DMS53 (cell line): Measurements from ENCODE around the gene SCN1A.
"Not testable (repeated sequence)": the region's sequence is repeated elsewhere in the genome, so short reads cannot be mapped to it uniquely, and the experiment has no call there.

Experiments used
- DNase-seq: peaks from one replicate; lab custom pipeline; 2025; lab: John Stamatoyannopoulos, UW

Gene SCN1A

DNA sequence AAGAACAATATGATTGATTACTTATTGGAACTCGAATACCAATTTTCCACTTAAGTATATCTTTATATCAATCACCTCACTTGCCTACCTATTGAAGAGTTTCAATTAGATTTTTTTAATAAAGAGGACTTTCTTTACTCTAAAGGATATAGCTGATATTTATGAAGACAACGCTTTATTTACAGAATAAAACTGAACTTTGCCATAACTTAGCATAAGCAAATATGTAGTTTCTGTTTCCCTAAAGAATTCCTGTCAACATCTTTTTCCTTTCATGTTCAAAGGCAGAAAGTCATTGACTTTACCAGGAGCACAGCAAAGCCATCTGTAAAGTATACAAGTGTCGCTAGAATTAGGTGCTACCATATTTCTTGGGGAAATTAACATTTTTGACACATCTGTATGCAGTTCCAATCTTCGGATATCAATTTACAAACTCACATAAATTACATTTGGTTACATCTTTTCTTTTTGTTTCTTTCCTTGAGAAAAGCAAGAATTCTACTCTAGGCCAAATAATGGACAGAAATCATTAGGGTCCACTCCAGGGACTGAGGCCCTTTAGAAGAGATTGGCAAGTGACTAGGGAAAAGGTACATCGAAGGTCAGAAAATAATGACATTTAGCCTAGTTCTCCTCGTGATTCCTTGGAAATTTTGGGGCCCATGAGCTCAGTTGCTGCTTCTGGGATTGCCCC lies 7.5 kb upstream of the SCN1A start:
- DNase-seq, result no peak

DNA sequence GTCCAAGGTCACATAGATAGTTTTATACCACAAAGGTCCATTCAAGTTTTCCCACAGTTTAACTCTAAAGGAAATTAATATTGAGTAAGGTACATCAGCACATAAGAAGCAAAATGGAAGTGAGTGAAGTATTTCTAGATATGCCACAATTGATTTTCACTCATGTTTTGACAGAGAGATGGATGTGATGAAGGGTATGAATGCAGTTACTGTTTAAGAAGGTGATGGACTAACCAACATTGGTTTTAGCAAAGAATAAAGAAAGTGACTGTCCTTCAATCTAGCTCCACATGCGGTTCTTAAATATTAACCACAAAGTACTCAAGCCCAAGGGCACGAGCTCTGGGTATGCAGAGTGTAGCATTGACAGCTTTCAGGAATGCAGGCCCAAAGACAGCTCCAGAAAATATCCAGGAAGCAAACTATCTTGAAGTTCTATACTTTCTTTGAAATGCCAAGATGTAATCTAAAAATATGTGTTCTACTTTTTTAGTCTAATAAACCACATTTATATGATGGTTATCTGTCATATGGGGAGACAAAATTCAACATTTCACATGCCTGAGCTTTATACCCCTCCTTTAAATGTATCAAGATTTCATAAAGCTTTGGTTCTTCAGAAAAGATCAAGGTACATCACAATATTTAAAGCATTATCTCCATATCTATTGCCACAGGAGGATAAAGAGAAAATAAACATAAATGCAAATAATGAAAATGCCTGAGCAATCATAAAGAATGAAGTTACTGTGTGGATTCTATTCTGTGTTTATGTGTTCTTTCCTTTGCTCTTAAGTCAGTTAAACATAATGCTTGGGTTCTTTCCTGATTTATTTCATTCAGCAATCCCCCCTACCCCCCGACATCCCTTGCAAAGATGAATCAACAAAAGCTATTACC lies 6.7 kb upstream of the SCN1A start:
- peak; percentile 12 for DNase-seq

DNA sequence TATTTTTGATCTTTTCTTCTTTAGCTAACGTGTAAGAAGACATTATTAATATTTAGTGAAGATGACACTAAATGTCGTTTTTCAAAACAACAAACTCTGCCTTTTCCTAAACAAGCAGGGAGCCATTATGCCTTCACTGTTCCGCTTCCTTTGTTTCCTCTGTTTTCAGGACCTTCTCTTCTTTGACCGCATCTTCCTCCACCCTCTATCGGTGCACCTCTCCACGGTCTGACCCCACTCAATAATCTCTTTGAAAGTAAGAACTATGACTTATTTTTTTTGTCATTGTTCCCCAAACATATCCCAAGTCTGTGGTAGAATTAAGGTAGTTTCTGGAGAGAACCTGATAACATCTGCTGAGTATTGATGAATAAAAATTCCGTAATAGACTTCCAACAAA lies 5.8 kb upstream of the SCN1A start:
- no peak for DNase-seq

DNA sequence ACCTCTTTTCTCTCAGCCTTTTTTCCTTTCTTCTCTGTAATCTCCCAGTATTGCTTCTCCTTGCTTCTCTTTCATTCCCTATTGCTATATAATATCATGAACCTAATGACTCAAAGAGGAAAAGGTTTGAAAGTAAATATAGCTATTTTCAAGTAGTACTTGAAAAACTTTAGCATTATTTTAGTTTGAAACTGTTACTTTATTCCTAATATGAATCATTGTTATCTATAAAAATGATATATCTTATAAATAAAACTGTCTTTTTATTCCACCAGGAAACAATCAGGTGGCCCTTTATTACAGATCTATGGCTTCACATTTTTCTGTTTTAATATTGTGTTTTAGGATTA lies 311 bp upstream of the SCN1A start:
- no peak for DNase-seq

DNA sequence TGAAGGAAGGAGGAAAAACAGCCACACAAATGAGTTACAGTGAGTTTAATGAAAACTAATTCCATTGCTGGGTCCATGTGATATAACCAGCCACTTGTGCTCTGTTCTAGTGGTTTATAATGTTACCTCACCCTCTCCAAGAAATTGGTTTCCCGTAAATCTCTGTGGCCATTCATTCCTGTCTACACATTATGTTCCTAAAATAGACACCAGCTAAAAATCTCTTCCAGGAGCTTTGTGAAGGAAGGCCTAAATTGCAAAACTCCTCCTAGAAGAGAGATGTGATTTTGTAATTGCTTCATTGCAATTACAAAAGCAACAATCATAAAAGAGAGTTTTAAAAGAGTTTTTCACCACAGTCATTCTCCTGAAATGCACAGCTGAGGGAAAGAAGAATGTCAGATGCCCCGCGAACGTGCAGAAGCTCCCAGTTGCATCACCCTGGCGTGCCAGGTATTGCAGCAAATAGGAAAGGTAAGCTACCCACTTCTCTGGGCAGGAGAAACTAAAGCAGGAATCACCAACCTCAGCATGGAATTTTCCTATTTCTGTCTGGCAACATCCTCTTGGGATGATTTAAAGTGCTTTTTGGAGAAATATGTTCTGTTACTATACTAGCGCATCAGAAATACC lies 1.7 kb downstream of the SCN1A start:
- no peak for DNase-seq

DNA sequence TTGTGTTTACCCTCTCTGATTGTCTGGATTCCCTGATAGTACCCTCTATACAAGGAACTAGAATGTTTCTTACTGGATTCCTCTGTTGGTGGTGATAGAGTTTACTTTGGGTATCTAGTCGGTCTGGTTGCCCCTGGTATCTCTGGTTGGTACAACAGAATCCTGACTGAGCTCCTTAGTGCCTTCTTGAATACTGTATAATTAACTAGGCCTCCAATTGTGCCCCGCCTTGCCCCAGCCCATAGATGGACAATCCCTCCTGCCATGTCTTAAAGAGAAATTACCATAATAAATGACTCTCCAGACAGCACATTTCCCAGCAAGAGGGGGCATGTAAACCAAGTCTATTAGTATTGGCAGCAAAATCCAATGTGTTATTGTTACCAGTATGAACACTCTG lies 2.3 kb downstream of the SCN1A start:
- DNase-seq, result no peak

DNA sequence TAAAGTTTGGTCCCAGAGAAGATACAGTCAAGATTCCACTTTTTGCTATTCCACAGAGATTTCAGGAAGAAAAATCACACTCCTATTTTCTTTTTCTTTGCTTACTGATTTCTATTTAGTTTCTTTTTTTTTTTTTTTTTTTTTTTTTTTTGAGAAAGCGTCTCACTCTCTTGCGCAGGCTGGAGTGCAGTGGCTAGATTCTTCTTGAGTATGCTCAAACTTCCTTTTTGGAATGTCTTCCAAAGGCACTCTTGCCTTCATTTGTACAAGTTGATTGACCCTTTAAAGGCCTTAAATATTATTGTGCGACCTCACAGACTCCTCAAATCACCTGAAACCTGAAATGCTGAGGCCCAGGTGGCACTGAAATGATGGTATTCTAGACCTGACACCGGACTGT lies 9.6 kb downstream of the SCN1A start:
- DNase-seq, result no peak

DNA sequence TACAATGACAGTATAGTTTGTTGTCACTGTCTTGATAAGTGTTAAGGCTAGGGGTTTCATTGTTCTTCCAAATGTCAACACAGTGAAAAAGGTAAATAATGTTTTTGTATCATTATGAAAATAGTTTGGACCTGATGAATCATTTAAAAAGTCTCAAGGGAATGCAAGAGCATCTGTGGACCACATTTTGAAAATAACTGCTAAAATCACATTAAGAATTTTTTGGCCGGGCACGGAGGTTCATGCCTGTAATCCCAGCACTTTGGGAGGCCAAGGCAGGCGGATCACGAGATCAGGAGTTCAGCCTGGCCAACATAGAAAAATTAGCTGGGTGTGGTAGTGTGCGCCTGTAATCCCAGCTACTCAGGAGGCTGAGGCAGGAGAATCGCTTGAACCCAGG lies 10.3 kb downstream of the SCN1A start:
- no peak for DNase-seq

DNA sequence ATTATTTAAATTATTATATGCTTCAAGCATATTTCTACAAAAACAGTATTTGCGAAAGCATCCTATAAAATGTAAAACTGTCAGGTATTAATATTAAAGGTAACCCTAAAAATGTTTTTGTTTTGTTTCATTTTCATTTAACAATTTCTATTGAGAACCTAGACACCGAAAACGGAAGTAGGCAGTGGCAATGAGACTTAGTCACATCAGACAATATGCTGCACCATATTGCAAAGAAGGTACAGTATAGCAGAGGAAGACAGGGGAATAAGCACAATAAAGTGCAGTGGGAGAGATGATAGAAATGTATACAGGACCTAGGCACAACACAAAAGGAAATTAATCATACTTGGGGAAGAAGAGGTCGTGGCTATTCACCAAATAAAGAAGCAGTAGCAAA lies 12.2 kb downstream of the SCN1A start:
- no peak for DNase-seq

DNA sequence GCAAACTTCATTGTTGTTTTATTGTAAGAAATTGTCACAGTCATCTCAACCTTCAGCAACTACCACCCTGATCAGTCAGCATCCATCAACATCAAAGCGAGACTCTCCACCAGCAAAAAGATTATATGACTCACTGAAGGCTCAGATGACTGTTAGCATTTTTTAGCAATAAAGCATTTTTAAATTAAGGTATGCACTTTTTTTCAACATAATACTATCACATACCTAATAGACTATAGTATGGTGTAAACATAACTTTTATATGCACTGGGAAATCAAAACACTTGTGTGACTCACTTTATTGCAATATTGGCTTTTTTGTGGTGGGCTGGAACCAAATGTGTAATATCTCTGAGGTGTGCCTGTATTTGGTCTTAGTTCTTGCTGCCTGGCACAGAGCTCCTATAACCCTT lies 15.6 kb downstream of the SCN1A start:
- DNase-seq, result no peak

DNA sequence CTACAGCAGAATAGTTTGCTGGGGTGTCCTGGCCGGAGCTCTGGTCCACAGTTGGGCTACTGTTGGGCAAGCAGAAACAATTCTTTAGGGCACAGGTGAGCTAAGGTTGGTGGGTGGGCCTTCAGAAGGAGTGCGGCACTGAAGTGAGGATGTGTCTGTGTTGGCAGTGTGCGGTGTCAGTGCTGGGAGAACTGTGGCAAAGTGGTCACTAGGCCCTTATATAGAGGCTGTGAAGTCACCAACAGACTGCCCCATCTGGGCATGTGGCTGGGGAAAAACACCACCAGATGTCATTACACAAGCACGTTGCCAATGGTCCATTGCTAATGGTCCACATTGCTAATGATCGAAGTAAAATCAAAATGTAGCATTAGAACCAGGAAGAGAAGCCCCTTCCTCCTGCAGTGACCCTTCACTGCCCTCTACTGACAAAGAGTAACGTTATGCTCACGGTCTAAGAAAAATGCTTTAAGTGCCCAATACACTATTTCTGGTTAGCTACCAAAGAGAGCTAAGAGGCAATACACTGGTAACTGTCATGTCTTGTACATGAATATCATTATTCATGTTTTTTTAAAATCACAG lies 21.3 kb downstream of the SCN1A start:
- DNase-seq, result peak; percentile 52

DNA sequence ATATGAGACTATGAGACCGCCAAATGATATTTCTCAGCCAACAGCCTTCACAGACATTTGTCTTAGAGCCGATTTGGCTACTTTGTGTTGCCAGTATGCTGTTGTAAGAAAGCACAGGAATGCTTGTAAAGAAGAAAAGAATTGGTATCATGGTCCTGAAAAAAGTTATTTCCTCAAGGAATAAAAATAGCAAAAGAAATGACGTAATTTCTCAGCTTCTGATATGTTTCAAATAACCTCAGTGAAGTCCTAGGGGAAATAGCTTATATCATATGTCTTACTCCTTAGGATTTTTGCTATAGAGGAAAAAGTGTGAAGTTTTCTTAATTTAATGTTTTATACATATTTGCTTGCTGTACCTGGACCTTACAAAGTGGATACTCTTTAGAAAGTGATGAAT lies 23.0 kb downstream of the SCN1A start:
- no peak for DNase-seq

DNA sequence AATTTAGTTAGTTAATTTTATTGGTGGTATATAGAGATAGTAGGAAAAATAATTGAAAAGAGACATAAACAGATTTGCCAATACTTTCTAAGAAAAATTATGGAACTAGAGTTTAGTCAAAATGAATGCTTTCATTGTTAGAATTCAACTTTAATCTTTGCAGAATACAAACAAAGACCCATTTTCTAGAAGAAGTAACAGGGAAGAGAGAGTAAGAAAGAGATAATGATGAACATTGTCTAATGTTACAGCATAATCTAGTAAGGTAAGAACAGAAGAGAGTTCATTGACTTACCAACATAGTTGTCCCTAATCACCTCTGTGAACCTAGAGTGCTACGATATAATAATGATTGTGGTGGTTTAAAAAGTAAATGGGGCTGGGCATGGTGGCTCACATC lies 23.7 kb downstream of the SCN1A start:
- no peak for DNase-seq

DNA sequence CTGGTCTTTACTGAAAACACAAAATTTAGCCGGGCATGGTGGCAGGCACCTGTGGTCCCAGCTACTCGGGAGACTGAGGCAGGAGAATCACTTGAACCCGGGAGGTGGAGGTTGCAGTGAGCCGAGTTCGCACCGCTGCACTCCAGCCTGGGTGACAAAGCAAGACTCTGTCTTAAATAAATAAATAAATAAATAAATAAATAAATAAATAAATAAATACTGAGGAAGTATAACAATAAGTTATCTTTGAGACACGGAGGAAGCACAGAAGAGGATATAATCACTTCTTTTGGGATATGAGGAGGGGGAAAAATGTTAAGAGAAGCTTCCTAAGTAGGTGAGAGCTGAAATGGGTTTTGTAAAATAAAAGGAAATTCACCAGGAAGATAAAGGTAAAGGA lies 24.5 kb downstream of the SCN1A start:
- DNase-seq, result not testable (repeated sequence)

DNA sequence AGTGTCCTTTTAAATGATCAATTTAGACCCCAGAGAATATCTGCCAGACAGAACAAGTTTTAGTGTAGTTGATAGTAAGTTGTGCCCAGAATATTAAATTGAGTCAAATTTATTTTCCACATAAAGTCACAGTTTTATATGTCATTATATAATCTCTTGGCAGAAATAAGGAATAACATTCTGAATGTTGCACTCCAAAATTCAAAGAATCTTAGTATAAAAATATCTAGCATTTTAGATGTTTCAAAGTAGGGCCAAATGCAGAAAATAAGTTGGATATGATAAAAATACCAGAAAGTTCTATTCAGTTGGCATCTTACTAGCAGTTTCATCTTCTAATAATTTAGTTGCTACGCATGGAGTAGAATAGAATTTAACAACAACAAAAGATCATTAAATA lies 33.5 kb downstream of the SCN1A start:
- no peak for DNase-seq

DNA sequence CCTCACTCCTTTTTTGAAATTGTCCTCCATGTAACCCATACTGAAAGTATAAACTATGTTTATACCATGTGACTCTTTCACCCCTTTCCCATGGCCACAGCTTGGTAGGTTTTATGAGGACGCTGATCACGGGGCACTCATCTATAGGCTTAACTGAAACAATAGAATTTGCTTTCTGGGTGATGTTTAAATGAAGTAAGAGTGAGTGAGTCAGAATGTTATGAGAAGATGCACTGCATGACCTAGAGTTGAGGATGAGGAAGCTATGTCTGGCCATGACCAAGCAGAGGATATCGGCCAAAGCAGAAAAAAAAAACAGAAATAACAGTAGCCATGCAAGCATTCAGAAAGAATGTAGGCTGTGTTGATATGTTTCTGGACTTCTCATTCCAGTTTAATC lies 34.9 kb downstream of the SCN1A start:
- no peak for DNase-seq

DNA sequence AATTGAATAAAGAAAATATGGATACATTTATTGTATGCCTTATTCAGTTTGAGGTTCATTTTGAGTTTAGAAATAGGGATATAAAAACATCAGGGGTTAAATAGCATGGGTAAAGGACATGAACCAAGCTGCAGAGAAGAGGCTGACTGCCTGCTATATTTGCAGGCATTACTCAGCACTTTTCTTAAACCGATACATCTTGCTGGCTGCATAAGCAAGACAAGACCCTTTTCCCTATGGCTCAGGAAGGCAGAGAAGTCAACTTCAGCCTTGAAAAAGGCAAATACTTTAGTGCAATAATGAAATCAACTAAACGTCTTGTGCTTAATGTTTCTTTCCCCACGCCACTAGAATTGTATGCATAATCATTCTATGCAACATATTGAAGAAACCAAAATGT lies 36.4 kb downstream of the SCN1A start:
- DNase-seq, result no peak

DNA sequence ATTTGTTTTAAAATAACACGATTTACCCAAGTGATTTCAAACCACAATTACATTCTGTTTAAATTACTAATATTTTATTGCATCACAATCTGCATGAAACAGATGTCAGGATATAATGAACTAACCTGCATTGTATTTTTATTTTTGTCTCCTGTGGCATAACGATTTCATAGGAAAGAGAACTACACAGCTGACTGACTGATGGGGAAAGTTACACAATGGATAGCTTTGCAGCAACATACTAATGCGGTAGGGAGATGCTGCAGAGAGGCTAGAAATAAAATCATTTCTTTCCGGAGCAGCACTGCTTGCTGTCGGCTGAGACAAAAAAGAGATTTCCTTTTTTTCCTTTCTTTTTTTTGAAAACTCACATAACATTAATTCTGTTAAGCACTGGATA lies 36.9 kb downstream of the SCN1A start:
- DNase-seq, result no peak

DNA sequence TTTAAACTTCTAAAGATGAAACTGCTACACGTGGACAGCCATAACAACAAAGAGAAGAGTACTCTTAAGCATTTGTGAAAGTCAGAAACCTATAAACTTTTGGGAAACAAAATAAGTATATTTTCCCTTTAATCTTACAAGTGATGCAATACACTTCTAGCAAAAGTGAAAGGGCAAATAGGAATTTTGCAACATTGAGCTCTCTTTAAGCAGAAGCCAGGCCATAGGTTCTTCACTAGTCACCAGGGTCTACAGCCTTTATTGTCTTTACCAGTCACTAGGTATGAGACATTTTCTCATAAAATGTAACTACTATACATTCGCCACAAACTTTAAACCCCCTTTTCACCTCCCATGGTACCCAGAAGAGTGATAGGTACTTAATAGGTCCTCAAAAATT lies 37.5 kb downstream of the SCN1A start:
- DNase-seq, result no peak

DNA sequence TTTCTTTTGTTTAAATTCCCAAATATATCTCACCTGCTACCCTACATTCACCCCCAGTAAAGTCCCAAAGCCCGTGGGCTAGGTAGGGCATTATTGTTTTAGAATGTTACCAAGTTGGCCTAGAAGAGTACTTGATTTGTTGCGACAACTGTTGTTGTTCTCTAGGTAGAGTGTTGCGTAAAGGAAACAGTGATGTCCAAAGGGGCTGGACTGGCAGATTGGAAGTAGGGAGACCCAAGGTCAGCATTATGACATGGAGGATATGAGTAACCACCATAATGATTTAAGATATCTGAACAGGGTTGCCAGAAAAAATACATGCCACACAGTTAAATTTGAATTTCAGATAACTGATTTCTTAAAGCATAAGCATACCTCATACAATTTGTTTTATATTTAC lies 39.2 kb downstream of the SCN1A start:
- no peak for DNase-seq

DNA sequence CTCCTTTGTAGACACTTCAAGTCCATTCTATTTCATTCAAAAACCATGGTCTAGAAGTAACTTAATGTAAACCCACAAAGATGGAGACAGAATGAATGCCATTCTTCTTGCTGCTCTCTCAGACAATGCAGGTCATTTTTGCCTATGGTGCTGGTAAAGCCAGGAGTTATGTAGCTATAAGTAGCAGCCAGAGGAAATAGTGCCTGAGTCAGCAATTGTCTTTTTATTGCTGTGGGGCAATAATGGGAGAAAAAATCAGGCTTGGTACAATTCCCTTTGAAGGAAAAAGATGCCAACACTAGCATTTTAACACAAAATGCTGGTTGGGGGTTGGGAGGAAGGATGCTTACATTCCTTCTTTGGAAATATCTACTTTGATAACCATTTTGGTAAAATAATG lies 43.5 kb downstream of the SCN1A start:
- DNase-seq, result no peak

DNA sequence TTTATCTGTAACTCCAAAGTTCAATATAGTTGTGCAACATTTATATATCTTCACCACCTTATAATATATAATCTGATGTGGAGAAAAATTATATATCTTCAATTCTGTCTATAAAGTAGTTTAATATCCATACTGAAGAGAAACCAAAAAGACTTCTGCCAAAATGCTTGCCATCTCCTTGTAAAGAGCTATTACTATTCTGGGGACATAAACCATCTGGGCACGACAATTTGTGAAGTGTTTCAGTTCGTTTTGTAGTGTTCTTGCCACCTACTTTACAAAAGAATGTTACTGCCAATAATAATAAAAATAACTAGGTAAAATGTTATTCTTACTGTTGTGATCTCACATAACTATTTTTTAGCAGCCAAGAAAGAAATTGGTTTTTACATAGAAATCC lies 45.1 kb downstream of the SCN1A start:
- no peak for DNase-seq

DNA sequence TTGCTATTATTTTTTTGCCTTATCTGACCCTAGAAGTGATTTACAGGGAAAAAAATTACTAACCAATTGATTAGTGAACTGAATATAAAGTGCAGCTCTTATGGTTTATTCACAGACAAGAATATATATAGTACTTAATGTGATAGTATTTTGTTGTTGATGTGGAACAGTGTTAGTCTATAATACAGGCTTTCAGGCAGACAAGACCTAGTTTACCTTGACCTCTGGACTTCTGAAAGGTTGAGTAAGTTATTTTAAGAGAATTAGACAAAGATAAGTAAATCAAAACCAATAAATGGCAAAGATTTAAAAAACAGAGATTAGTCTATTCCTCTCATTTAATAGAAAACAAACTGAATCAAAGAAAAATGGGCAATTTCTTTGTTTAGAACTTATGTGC lies 46.0 kb downstream of the SCN1A start:
- DNase-seq, result no peak
